KOPT-K1 (cell line): ENCODE data around the gene SERPINB5.

ENCODE experiments used
- H3K27ac ChIP-seq: fragments of 200-600 bp; sonication (generic); 2 replicates; pipeline ENCODE4 v1.5.1; 2016; ENCODE audit warnings: antibody characterized with exemption, mild to moderate bottlenecking, low read depth, low read length; ENCODE audit not compliant: poor library complexity, severe bottlenecking
- H3K36me3 ChIP-seq: fragments of 200-600 bp; sonication (generic); 2 replicates; pipeline ENCODE4 v1.5.1; 2017; ENCODE audit warnings: antibody characterized with exemption, mild to moderate bottlenecking, low read length, moderate library complexity; ENCODE audit not compliant: insufficient read depth
- H3K9me3 ChIP-seq: fragments of 200-600 bp; sonication (generic); 2 replicates; pipeline ENCODE4 v1.5.1; 2017; ENCODE audit warnings: antibody characterized with exemption, low read length, mild to moderate bottlenecking; ENCODE audit not compliant: insufficient read depth, poor library complexity, severe bottlenecking

The SERPINB5 gene

DNA sequence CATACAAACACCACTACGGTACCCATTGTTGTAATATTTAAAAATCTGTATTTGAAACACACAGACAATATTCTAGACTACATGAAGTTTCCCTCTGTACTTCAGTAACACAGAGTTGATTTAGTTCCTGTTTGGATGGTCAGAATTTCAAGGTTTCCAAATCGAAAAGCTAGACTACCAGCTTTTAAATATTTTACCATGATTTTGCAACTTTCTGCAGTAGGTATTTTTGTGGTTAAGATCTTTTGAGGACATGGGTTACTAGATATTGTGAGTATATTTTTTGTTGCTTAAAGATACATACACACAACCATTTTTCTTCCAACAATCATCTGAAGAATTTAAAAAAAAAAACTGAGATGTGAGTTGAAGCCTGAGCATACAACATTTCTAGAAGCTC lies 10.9 kb downstream of the SERPINB5 start:
- Histone ChIP-seq H3K9me3 (no peaks in the 10 kb centered on the region), H3K27ac (no peak overlapping the region), H3K36me3 (no peaks in the 10 kb centered on the region)

DNA sequence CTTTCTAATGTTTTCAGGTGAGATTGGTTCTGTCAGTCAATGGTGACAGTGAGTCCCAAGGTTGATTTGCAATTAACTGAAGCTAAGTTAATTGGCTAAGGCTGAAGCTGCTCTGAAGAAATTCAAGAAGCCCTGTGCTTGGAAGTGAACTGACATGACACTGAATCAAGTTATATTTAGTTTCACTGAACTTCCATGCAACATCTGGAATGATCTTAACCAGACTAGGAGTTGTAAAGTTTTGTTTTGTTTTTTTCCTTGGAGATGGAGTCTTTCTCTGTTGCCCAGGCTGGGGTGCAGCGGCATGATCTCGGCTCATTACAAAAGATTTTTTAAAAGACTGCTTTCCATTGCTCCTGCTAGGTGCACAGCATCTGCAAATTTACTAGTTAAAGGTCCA lies 11.4 kb downstream of the SERPINB5 start:
- Histone ChIP-seq H3K36me3 (no peaks in the 10 kb centered on the region), H3K9me3 (no peaks in the 10 kb centered on the region), H3K27ac (no peak overlapping the region)

DNA sequence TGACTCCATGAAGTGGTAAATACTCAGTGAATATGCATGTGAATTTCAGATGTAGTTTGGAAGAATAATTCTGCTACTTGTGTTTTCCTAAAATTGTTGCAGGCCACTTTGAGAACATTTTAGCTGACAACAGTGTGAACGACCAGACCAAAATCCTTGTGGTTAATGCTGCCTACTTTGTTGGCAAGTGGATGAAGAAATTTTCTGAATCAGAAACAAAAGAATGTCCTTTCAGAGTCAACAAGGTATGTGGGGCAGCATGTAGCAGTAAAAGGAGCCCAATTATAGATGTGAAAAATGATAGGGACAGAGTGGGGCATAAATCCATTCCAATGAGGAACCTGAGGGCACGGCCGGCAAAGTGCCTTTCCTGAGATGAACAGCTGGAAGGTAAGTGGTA lies 16.1 kb downstream of the SERPINB5 start:
- H3K36me3 ChIP-seq = no peaks in the 10 kb centered on the region
- H3K9me3 ChIP-seq = no peaks in the 10 kb centered on the region
- no peak overlapping the region for H3K27ac ChIP-seq

DNA sequence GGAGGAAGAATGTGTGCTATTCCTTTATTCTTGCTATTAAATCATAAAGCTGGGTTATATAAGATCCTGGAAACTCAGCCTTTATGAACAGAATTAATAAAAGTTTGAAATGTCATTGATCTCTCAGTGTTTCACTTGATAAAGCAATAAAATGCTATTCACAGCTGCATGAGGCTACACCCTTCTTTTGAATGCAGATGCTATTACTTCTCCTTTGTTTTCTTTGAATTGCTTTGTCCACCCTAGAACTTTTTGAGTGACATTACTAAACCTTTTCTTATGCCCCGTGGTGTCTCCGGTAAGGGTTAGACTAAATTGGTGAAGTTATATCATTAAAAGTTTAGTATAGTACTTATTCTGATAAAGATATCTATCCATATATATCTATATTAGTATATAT lies 18.9 kb downstream of the SERPINB5 start:
- Histone ChIP-seq H3K9me3 (no peaks in the 10 kb centered on the region), H3K27ac (no peak overlapping the region), H3K36me3 (no peaks in the 10 kb centered on the region)

DNA sequence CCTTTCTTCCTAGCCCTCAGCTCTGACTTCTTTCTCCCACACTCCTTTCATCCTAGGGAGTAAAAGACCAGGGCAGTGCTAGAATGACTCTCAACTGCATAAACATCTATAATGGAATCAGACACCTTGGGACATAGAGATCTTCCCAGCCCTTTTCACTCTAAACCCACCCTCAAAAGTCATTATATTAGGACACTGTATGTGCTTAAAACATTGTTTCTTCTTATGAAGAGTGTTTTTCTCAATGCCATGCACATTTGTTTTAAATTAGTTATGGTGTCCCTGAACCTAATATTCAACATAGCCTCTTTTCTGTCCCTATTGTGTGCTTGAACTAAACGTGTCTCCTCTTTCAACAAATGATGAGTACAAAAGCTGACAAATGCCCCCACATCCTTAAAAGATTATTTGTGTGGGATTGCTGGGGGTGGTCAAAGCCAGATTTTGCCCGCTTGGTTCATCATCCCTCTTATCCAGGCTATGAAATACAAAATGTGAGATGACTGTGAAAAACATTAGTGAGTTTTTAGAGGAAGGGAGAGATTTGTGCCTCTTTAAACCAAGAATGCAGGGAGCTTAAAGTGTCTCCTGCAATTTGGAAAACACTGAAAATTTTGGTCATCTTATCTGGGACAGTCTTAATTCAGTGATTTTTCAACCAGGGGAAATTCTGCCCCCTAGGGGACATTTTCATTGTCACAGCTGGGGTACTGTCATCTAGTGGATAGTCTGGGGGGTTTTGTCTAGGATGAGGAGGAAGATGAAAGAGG lies 29.0 kb downstream of the SERPINB5 start:
- no peaks in the 10 kb centered on the region for H3K9me3 ChIP-seq
- no peak overlapping the region for H3K27ac ChIP-seq
- no peaks in the 10 kb centered on the region for H3K36me3 ChIP-seq

DNA sequence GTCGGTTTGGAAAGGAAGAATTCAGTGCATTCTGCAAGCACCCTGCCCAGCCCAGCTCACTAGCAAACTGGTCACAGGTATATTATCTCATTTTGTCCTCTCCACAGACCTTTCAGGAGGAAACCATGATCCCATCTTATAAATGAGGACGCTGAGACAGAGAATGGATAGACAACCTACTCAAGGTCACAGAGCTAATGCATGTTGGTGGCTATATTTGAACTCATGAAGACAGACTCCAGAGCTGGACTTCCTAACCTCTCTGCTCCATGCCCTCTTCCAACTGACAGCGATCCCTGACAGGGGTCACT lies 29.5 kb downstream of the SERPINB5 start:
- H3K36me3 ChIP-seq = no peaks in the 10 kb centered on the region
- H3K9me3 ChIP-seq = no peaks in the 10 kb centered on the region
- no peak overlapping the region for H3K27ac ChIP-seq

DNA sequence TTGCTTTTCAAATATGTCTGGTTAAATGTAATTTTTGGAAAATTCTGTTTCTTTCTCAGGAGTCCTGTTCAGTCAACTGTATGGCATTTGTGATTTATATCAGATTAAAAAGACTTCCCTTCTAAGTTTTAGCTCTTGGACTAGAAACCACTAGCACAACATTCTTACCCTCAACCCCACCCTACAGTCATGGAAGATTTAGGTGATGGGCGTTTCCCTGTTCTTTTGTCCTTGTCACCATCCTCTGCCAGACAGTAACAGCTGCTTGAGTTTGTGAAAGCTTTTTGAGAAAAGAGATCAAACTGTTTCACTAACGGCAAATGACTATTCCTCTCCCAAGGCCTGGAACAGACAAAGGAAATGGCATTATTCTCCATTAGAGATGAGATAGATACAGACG lies 31.8 kb downstream of the SERPINB5 start:
- no peaks in the 10 kb centered on the region for H3K9me3 ChIP-seq
- H3K36me3 ChIP-seq = no peaks in the 10 kb centered on the region
- H3K27ac ChIP-seq = no peak overlapping the region

DNA sequence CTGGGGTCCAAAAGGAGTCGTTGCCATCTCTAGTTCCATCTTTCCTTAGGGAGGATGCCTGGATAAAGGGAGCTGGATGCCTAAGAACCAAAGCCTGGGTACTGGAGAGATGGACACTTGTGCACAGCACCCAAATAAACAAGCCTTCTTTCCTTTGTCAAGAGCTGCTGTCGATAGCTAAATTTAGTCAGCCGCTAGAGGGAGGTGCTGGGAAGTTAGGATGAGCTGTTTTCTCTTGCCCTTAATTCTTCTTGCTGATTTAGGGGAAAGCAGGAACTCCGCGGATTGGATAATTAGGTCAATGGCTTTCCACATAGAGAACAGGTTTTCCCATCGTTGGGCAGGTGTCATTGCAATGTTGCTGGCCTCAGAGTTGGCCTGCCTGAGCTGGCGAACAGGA lies 34.5 kb downstream of the SERPINB5 start:
- Histone ChIP-seq H3K9me3 (no peaks in the 10 kb centered on the region), H3K27ac (no peak overlapping the region), H3K36me3 (no peaks in the 10 kb centered on the region)

DNA sequence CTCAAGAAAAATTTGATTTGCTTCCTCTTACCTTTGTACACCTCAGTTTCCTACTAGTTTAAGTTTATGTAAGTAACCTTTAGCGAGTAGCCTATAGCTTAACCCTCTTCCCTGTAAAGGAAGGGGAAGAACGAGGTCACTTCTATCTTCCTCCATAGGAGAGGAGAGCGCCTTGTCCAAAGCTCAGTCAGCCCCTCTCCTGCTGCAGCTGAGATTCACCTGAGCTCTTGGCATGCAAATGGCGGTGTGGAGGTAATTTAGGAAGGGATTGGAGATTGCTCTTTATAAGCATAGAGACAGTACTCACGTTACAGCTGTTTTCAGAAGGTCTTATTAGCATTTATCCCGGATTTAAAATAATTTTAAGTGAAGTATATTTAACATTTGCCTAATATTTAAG lies 37.6 kb downstream of the SERPINB5 start:
- Histone ChIP-seq H3K27ac (no peak overlapping the region), H3K36me3 (no peaks in the 10 kb centered on the region), H3K9me3 (no peaks in the 10 kb centered on the region)

DNA sequence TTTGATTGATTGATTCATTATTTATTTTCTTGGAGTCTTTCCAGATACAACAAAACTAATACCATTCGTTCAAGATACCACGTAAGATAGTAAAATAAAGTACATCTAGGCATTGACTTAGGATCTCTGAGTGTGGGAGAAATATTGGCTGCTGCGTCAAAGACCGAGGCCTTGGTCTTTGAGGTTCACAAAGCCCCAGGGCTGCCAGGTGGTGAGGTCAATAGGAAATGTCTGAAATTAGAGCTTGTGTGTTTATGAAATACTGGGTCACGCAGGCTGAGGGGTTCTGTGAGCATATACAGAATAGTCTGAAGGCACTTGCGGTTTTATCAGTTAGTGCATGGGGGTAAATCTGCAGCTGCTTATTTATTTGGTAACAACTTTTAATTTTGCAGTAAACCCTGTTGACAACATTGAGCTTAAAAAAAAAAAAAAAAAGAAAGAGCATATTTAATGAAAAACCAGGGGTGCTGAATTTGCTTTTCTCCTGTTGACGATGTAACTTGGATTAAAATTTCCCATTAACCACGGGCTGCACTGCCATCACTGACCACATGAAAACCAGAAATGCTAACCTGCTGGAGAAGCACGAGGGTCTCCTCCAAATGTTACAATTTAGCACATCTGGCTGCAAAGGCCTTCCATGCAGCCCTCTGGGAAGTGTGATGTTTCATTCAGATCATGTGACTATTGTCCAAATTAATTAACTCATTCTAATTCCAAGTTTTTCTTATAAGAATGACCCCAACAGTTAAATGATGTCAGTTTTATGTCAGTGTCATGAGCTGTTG lies 38.3 kb downstream of the SERPINB5 start:
- Histone ChIP-seq H3K27ac (no peak overlapping the region), H3K36me3 (no peaks in the 10 kb centered on the region), H3K9me3 (no peaks in the 10 kb centered on the region)

DNA sequence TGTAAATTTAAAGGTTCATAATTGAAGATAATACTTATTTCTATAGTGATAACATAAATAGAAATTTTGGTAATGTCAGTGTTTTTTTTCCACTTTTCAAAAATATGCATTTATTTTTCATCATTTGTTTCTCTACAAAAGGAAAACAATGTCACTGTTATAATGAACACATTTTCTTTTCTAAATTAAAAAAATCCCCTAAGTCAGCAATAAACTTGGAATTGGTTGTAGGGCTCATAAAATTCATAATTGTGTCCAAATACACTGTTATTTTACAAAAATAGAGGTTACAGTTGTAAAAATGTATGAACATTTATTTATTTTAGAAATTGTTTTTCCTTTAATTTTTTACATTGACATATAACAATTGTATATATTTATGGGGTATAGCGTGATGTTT lies 39.0 kb downstream of the SERPINB5 start:
- Histone ChIP-seq H3K36me3 (no peaks in the 10 kb centered on the region), H3K27ac (no peak overlapping the region), H3K9me3 (no peaks in the 10 kb centered on the region)

DNA sequence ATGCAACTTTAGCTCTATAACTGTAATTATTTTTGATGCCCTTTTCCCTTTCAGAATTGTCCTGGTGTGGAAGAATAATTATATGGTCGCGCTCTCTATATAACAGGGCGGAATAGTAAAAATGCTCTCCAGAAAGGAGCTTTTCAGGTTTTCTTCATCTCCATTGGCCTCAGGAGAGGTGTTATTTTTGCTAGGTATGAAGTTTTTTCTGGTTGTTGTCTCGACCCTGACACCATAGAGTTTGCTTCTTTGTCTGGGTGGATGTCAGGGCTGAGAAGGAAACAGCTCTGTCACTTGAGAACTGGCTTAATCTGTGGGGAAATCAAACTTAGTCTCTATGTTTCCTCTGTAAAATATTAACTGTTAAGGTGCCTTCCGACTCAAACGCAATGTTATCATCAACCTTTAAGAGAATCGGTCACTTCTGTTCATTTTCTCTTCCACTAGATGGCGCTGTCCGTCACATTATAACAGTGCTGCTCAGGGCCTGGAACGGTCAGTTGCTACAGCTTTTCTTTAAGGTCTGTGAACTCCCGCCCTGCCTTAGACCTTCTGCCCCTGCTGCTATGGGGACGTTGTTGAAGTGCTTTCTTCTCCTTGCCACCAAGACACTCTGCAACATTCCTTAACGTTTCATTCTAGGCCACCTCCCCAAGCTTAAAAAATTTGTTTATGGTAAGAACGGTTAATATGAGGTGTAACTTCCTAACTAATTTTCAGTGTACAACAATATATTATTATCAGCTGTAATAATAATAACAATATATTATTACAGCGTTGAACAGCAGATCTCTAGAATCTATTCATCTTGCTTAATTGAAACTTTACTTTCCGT lies 41.6 kb downstream of the SERPINB5 start:
- H3K9me3 ChIP-seq = no peaks in the 10 kb centered on the region
- no peak overlapping the region for H3K27ac ChIP-seq
- no peaks in the 10 kb centered on the region for H3K36me3 ChIP-seq

DNA sequence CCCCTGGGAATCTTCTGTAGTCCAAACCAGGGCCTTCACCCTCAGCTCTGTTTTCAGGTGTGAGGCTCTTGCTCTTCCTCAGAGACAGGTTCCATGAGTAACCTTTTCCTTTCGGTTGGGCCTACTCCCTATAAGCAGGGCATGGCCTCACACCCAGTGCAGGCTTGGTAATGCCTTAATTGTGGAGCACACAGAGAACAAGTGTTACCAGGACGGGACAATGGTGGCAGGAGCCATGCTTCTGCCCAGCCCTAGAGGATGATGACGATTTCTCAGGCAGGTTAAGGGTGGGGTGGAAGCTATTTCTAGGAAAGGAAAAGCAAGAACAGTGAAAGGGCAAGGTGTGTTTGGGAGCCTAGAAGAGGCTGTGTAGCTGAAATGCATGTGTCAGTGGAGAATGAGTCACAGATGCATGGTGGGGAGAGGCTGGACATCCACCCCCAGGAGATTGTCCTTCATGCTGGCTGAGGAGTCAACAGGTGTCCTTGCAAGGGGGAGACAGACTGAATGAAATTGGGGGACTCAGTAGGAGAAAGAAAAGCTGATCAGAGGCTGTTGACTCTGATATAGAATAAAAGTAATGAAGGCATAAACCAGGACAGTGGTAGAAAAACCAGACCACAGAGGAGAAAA lies 43.4 kb downstream of the SERPINB5 start:
- no peaks in the 10 kb centered on the region for H3K9me3 ChIP-seq
- no peak overlapping the region for H3K27ac ChIP-seq
- no peaks in the 10 kb centered on the region for H3K36me3 ChIP-seq

DNA sequence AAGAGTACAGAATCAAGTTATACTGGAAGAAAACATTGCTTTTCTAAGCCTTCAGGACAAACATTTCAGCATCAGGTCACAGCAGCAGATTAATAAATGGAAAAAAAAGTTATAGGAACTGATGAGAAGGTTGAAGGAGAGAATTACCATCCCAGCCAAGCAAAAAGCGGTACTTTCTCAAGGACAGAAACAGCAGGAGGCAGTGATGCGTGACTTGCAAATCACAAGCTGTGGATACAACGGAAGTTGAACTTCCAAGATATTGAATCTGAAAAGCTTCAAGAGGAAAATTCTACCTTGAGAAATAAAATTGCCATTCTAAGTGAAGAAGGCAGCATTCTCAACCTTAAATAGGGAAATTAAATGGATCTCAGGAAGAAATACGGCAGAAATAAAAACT lies 46.9 kb downstream of the SERPINB5 start:
- Histone ChIP-seq H3K27ac (no peak overlapping the region), H3K9me3 (no peaks in the 10 kb centered on the region), H3K36me3 (no peaks in the 10 kb centered on the region)

DNA sequence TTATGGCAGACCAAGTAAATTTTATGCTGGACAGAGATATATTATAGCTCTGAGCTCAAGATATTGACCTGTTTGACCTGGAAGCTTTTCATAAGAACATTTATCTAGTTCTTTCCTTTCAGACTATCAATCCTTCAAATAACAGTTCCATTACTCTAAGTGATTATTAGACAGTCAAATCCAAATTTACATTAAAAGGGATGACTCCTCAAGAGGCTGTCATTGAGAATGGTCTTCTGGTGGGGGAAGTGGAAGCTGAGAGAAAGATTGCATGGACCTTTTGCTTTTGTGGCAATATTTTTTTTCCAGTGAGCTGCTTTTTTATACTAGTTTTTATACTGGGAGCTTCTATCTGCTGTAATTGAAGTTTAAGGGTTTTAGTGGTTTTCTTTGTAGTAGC lies 50.5 kb downstream of the SERPINB5 start:
- Histone ChIP-seq H3K27ac (no peak overlapping the region), H3K9me3 (no peaks in the 10 kb centered on the region), H3K36me3 (no peaks in the 10 kb centered on the region)
